Astrocyte (in vitro differentiated cells and primary cell): Measurements from ENCODE around the gene GTF2H4. TPM values are rescaled to one million over a fixed set of nuclear protein-coding genes. Genes with fewer than 3 reads are reported as not detected.
A peak's percentile ranks its signal among the peaks of the same experiment; 100 is the strongest.
"Not testable (repeated sequence)": the region's sequence is repeated elsewhere in the genome, so short reads cannot be mapped to it uniquely, and the experiment has no call there.

ENCODE experiments used
- DNase-seq: peaks from one replicate; pipeline ENCODE4 v3.0.0-alpha.2; 2010; ENCODE audit warnings: low read depth
- FAIRE-seq: peaks from 2 replicates; lab custom pipeline; 2011; peaks lifted over from hg19 to GRCh38; lab: Jason Lieb, UNC
- H2AFZ ChIP-seq: 2 replicates; pipeline ENCODE4 v1.6.0; 2012; ENCODE audit warnings: low read depth, low read length, inconsistent platforms
- H3K27ac ChIP-seq: 2 replicates; pipeline ENCODE4 v1.5.1; 2011; ENCODE audit warnings: low read depth, low read length, inconsistent platforms
- H3K27me3 ChIP-seq: 2 replicates; pipeline ENCODE4 v1.6.0; 2011; ENCODE audit warnings: low read length, inconsistent platforms; ENCODE audit not compliant: insufficient read depth
- H3K36me3 ChIP-seq: 2 replicates; pipeline ENCODE4 v1.5.1; 2011; ENCODE audit warnings: low read length, inconsistent platforms; ENCODE audit not compliant: insufficient read depth
- H3K4me1 ChIP-seq: 2 replicates; pipeline ENCODE4 v1.5.1; 2011; ENCODE audit warnings: low read length, inconsistent platforms; ENCODE audit not compliant: insufficient read depth
- H3K4me2 ChIP-seq: 2 replicates; pipeline ENCODE4 v1.6.0; 2012; ENCODE audit warnings: low read length, inconsistent platforms
- H3K4me3 ChIP-seq: 2 replicates; pipeline ENCODE4 v1.5.1; 2011; ENCODE audit warnings: low read depth, mild to moderate bottlenecking, low read length, inconsistent platforms; ENCODE audit not compliant: insufficient read depth
- H3K79me2 ChIP-seq: 2 replicates; pipeline ENCODE4 v1.6.0; 2012; ENCODE audit warnings: mild to moderate bottlenecking, low read length, inconsistent platforms; ENCODE audit not compliant: insufficient read depth
- H3K9ac ChIP-seq: 2 replicates; pipeline ENCODE4 v1.6.0; 2012; ENCODE audit warnings: mild to moderate bottlenecking, low read length, inconsistent platforms
- H3K9me3 ChIP-seq: 2 replicates; pipeline ENCODE4 v1.5.1; 2012; ENCODE audit warnings: low read depth, mild to moderate bottlenecking, low read length, inconsistent platforms; ENCODE audit not compliant: insufficient read depth
- H4K20me1 ChIP-seq: 2 replicates; pipeline ENCODE4 v1.6.0; 2012; ENCODE audit warnings: low read length, inconsistent platforms; ENCODE audit not compliant: insufficient read depth
- H3K27ac Mint-ChIP-seq: one replicate; pipeline ENCODE4 v1.8.0; 2021; ENCODE audit warnings: mild to moderate bottlenecking, mixed read lengths; ENCODE audit not compliant: unreplicated experiment
- H3K27me3 Mint-ChIP-seq: one replicate; pipeline ENCODE4 v1.8.0; 2021; ENCODE audit warnings: low read depth, mixed read lengths; ENCODE audit not compliant: unreplicated experiment
- H3K36me3 Mint-ChIP-seq: one replicate; pipeline ENCODE4 v1.8.0; 2021; ENCODE audit warnings: low read depth, mixed read lengths; ENCODE audit not compliant: unreplicated experiment
- H3K4me1 Mint-ChIP-seq: one replicate; pipeline ENCODE4 v1.8.0; 2021; ENCODE audit warnings: low read depth, mixed read lengths; ENCODE audit not compliant: unreplicated experiment
- H3K4me3 Mint-ChIP-seq: one replicate; pipeline ENCODE4 v1.8.0; 2021; ENCODE audit warnings: mild to moderate bottlenecking, moderate library complexity, mixed read lengths; ENCODE audit not compliant: unreplicated experiment
- H3K9me3 Mint-ChIP-seq: one replicate; pipeline ENCODE4 v1.8.0; 2021; ENCODE audit warnings: mild to moderate bottlenecking, mixed read lengths; ENCODE audit not compliant: unreplicated experiment
- CTCF ChIP-seq: IDR thresholded peaks from 2 replicates; pipeline ENCODE4 v1.5.1; 2011; ENCODE audit warnings: low read depth, mild to moderate bottlenecking, inconsistent platforms, low read length, moderate library complexity; ENCODE audit not compliant: insufficient read depth
- EZH2 ChIP-seq: IDR thresholded peaks from 2 replicates; pipeline ENCODE4 v1.6.1; 2012; ENCODE audit warnings: mild to moderate bottlenecking, low read length, inconsistent platforms; ENCODE audit not compliant: insufficient read depth
- total RNA-seq: library from RNA; stranded (reverse); gene quantifications from 2 replicates; pipeline ENCODE4 v1.2.1, GENCODE V29; 2021

GTF2H4 gene
- total RNA-seq, 1 donor from 2014 or later, result 34.3 TPM

DNA sequence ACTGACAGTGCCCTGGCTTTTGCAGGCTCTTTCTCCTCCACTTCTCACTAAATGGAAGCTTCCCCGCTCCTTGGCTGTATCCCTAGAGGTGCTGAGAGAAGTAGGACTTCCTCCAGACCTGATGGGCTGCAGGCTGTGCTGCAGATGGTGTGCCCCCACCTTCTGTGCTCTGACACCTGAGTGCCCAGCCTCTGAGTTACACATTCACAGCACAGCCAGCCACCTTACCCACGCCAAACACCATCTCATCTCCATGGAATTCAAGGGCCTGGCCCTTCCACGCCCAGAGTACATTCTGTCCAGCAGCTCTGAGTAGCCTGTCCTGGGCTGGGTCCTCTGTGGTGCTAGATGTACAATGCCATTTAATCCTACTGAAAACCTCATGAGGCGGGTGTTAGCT, 18.6 kb downstream of the GTF2H4 start:
- no peaks in the 10 kb centered on the region for H3K27me3 ChIP-seq
- no peak overlapping the region for H3K4me3 ChIP-seq
- no peaks in the 10 kb centered on the region for H3K4me1 ChIP-seq
- Mint-ChIP-seq H3K9me3 (peaks cover 7% of the 10 kb centered on the region), H3K27ac (no peak overlapping the region), H3K27me3 (peaks cover 3% of the 10 kb centered on the region), H3K4me3 (no peak overlapping the region), H3K4me1 (peaks cover 6% of the 10 kb centered on the region), H3K36me3 (peaks cover 33% of the 10 kb centered on the region)
- peaks cover 5% of the 10 kb centered on the region for H3K9me3 ChIP-seq
- no peak overlapping the region for H3K27ac ChIP-seq
- no peak overlapping the region for H3K9ac ChIP-seq
- DNase-seq, result peak; percentile 35
- H2AFZ ChIP-seq, result no peak overlapping the region
- H3K36me3 ChIP-seq, result peaks cover 4% of the 10 kb centered on the region
- H4K20me1 ChIP-seq, result no peaks in the 10 kb centered on the region
- no peaks in the 10 kb centered on the region for H3K79me2 ChIP-seq
- no peak overlapping the region for H3K4me2 ChIP-seq
- TF ChIP-seq EZH2 (no peak), CTCF (no peak)
- no peak for FAIRE-seq

DNA sequence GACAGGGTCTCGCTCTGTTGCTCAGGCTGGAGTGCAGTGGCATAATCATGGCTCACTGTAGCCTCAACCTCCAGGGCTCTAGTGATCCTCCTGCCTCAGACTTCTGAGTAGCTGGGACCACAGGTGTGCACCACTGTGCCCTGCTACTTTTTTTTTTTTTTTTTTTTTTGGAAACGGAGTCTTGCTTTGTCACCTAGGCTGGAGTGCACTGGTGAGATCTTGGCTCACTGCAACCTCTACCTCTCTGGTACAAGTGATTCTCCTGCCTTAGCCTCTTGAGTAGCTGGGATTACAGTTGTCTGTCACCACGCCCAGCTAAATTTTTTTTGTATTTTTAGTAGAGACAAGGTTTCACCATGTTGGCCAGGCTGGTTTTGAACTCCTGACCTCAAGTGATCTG, 19.1 kb downstream of the GTF2H4 start:
- H3K36me3 ChIP-seq, DNase-seq, H3K27ac ChIP-seq, H3K4me3 ChIP-seq, FAIRE-seq, H3K4me3 Mint-ChIP-seq, H3K4me2 ChIP-seq, H3K79me2 ChIP-seq, H3K9me3 Mint-ChIP-seq, H3K27me3 Mint-ChIP-seq, H2AFZ ChIP-seq, H3K27me3 ChIP-seq, H3K4me1 ChIP-seq, H3K4me1 Mint-ChIP-seq, H3K9ac ChIP-seq, H4K20me1 ChIP-seq, H3K27ac Mint-ChIP-seq, H3K9me3 ChIP-seq: not testable (repeated sequence)
- peaks cover 31% of the 10 kb centered on the region for H3K36me3 Mint-ChIP-seq

DNA sequence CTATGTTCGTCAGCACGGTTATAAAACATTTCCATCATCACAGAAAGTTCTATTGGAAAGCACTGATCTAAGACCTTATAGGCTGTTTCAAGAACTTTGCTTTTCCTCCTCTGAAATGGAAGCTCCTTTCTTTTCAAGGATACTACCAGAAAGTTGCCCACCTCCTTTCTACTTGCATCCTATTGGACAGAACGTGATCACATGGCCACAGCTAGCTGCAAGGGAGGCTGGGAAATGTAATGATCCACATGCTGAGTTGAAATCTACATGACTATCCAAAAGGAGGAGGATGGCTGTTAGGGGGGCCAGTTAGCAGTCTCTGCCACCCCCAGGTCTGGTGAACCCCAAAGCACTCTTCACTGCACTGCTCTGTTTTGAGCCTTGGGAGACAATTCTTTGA, 20.7 kb downstream of the GTF2H4 start:
- Mint-ChIP-seq H3K4me1 (no peaks in the 10 kb centered on the region), H3K27ac (no peak overlapping the region), H3K27me3 (peaks cover 8% of the 10 kb centered on the region), H3K9me3 (peaks cover 7% of the 10 kb centered on the region), H3K36me3 (peaks cover 20% of the 10 kb centered on the region), H3K4me3 (no peak overlapping the region)
- DNase-seq (no peak), FAIRE-seq (no peak)
- H3K27me3 ChIP-seq, result no peaks in the 10 kb centered on the region
- no peak overlapping the region for H3K27ac ChIP-seq
- no peaks in the 10 kb centered on the region for H3K79me2 ChIP-seq
- H4K20me1 ChIP-seq, result no peaks in the 10 kb centered on the region
- H2AFZ ChIP-seq, result no peak overlapping the region
- H3K4me2 ChIP-seq, result no peak overlapping the region
- H3K36me3 ChIP-seq, result peaks cover 4% of the 10 kb centered on the region
- H3K9me3 ChIP-seq, result peaks cover 5% of the 10 kb centered on the region
- H3K4me1 ChIP-seq, result no peaks in the 10 kb centered on the region
- no peak overlapping the region for H3K4me3 ChIP-seq
- no peak overlapping the region for H3K9ac ChIP-seq
- TF ChIP-seq CTCF (no peak), EZH2 (no peak)
